Smooth muscle cell (in vitro differentiated cells): ENCODE data around the gene SLC1A5. TPM values are rescaled to one million over a fixed set of nuclear protein-coding genes. Genes with fewer than 3 reads are reported as not detected.
A peak's percentile ranks its signal among the peaks of the same experiment; 100 is the strongest.

Experiments
- DNase-seq: peaks from one replicate; lab custom pipeline; 2025; ENCODE audit not compliant: unreplicated experiment; lab: John Stamatoyannopoulos, UW
- H2AFZ ChIP-seq: fragments of 200-600 bp; sonication (generic); 2 replicates; pipeline ENCODE4 v1.6.0; 2016; ENCODE audit warnings: antibody characterized with exemption, low read depth, mild to moderate bottlenecking
- H3F3A ChIP-seq: fragments of 200-600 bp; sonication (generic); 2 replicates; pipeline ENCODE4 v1.6.0; 2017; ENCODE audit warnings: antibody characterized with exemption, low read depth
- H3K27ac ChIP-seq: fragments of 200-600 bp; sonication (generic); 2 replicates; pipeline ENCODE4 v1.5.1; 2016; ENCODE audit warnings: low read depth, mild to moderate bottlenecking
- H3K27me3 ChIP-seq: fragments of 200-600 bp; sonication (generic); 2 replicates; pipeline ENCODE4 v1.6.1; 2016; ENCODE audit warnings: low read depth, mild to moderate bottlenecking
- H3K36me3 ChIP-seq: fragments of 200-600 bp; sonication (generic); 2 replicates; pipeline ENCODE4 v1.5.1; 2016; ENCODE audit warnings: low read depth
- H3K4me1 ChIP-seq: fragments of 200-600 bp; sonication (generic); 2 replicates; pipeline ENCODE4 v1.5.1; 2016; ENCODE audit warnings: low read depth
- H3K4me2 ChIP-seq: fragments of 200-600 bp; sonication (generic); 2 replicates; pipeline ENCODE4 v1.6.0; 2016; ENCODE audit warnings: mild to moderate bottlenecking
- H3K4me3 ChIP-seq: fragments of 200-600 bp; sonication (generic); 2 replicates; pipeline ENCODE4 v1.5.1; 2016; ENCODE audit warnings: mild to moderate bottlenecking
- H3K79me2 ChIP-seq: fragments of 200-600 bp; sonication (generic); 2 replicates; pipeline ENCODE4 v1.6.0; 2016; ENCODE audit warnings: low read depth, mild to moderate bottlenecking
- H3K9ac ChIP-seq: fragments of 200-600 bp; sonication (generic); 2 replicates; pipeline ENCODE4 v1.6.0; 2016; ENCODE audit warnings: low read depth
- H3K9me3 ChIP-seq: fragments of 200-600 bp; sonication (generic); replicated peaks from 2 replicates; pipeline ENCODE4 v1.5.1; 2016; ENCODE audit warnings: low read depth
- H4K20me1 ChIP-seq: fragments of 200-600 bp; sonication (generic); 2 replicates; pipeline ENCODE4 v1.6.0; 2016; ENCODE audit warnings: low read depth
- CTCF ChIP-seq: fragments of 200-600 bp; sonication (generic); IDR thresholded peaks from 2 replicates; pipeline ENCODE4 v1.5.1; 2017; ENCODE audit warnings: borderline replicate concordance, mild to moderate bottlenecking, antibody characterized with exemption; ENCODE audit not compliant: insufficient read depth, poor library complexity, severe bottlenecking
- WGBS: methylation state at CpG from one replicate; pipeline ENCODE4 v1.1.7; 2016; ENCODE audit warnings: low lambda C conversion rate; 5-methylcytosine and 5-hydroxymethylcytosine counted together
- polyA plus RNA-seq: library from polyadenylated mRNA; unstranded; fragments of >200 nt; fragmentation: Nextera tagmentation; extraction: Ambion mirVana; gene quantifications from 2 replicates; pipeline ENCODE4 v1.2.1, GENCODE V29; 2016
- total RNA-seq: library from RNA; depleted of rRNA; stranded (reverse); fragments of >200 nt; gene quantifications from 2 replicates; pipeline ENCODE4 v1.2.3, GENCODE V29; 2014

SLC1A5 gene
- total and polyA plus RNA-seq, 2 experiments from 2014 or later = 101 to 231 TPM

DNA sequence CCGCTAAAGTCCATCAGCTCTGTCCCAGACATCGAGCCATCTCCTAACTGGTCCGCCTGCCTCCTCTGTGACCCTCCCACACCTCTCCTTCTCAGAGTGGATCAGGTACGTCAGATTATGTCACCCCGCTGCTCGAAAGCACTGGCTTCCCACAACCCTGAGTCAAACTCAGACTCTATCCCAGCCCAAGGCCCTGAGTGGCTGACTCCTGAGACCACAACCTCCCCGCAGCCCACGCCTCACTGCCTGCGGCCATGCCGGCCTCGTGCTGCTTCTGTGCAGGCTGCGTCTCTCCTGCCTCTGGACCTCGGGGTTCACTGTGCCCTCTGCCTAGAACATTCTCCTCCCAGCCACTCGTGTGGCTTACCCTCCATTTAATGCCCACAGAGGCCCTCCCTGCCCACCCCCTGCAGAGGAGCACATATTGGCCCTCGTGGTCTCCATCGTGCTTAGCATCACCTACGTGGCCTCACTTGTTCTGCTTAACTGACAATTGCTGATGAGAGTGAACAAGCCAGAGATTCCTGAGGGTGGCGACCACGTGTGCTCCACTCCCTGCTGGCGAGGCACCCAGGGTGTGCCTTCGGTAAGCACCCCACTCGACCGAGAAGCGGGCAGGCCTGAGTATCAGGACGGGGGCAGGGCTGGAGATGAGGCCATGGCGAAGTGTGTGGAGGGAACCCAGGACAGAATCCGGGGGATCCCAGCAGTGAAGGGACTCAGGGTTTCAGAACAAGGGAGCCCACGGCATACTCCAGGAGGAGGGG lies 56.0 kb downstream of the SLC1A5 start:
- H3K27ac ChIP-seq = peak overlapping the region; percentile 57
- no peaks in the 10 kb centered on the region for H3K4me1 ChIP-seq
- H3K79me2 ChIP-seq = peaks cover 35% of the 10 kb centered on the region
- DNase-seq = no peak
- H3K27me3 ChIP-seq = no peaks in the 10 kb centered on the region
- H4K20me1 ChIP-seq = peaks cover 98% of the 10 kb centered on the region
- H3K36me3 ChIP-seq = no peaks in the 10 kb centered on the region
- no peak overlapping the region for H3K4me2 ChIP-seq
- no peak overlapping the region for H3K4me3 ChIP-seq
- no peak for TF ChIP-seq CTCF
- WGBS = 80% methylated on average over 28 of the region's 28 CpGs
- no peak overlapping the region for H3K9ac ChIP-seq
- H3K9me3 ChIP-seq = no peaks in the 10 kb centered on the region
- no peak overlapping the region for H2AFZ ChIP-seq
- peaks cover 10% of the 10 kb centered on the region for H3F3A ChIP-seq

GRCh38 chr19:46731584-46731983 lies 56.8 kb downstream of the SLC1A5 start:
- Histone ChIP-seq H4K20me1 (peaks cover 97% of the 10 kb centered on the region), H3F3A (peaks cover 10% of the 10 kb centered on the region), H2AFZ (no peak overlapping the region), H3K9me3 (no peaks in the 10 kb centered on the region), H3K9ac (no peak overlapping the region), H3K27ac (peak overlapping the region; percentile 57), H3K4me3 (no peak overlapping the region), H3K4me2 (peak overlapping the region; percentile 68), H3K79me2 (peaks cover 30% of the 10 kb centered on the region), H3K4me1 (no peaks in the 10 kb centered on the region), H3K27me3 (no peaks in the 10 kb centered on the region), H3K36me3 (no peaks in the 10 kb centered on the region)
- no peak for DNase-seq
- WGBS = 83% methylated on average over 14 of the region's 14 CpGs
- TF ChIP-seq CTCF = no peak

GRCh38 chr19:46731007-46731501 lies 57.3 kb downstream of the SLC1A5 start:
- no peaks in the 10 kb centered on the region for H3K9me3 ChIP-seq
- no peaks in the 10 kb centered on the region for H3K36me3 ChIP-seq
- H3K4me3 ChIP-seq = no peak overlapping the region
- no peaks in the 10 kb centered on the region for H3K27me3 ChIP-seq
- no peaks in the 10 kb centered on the region for H3K4me1 ChIP-seq
- H3K4me2 ChIP-seq = peak overlapping the region; percentile 68
- H4K20me1 ChIP-seq = peaks cover 99% of the 10 kb centered on the region
- TF ChIP-seq CTCF = no peak
- H2AFZ ChIP-seq = no peak overlapping the region
- no peak overlapping the region for H3K9ac ChIP-seq
- no peak for DNase-seq
- peak overlapping the region; percentile 57 for H3K27ac ChIP-seq
- peaks cover 25% of the 10 kb centered on the region for H3K79me2 ChIP-seq
- WGBS = 51% methylated on average over 14 of the region's 14 CpGs
- H3F3A ChIP-seq = peaks cover 10% of the 10 kb centered on the region
